ENCODE data around the gene SNAP29.
"Not testable (repeated sequence)": the region's sequence is repeated elsewhere in the genome, so short reads cannot be mapped to it uniquely, and the experiment has no call there.

SNAP29 gene

DNA sequence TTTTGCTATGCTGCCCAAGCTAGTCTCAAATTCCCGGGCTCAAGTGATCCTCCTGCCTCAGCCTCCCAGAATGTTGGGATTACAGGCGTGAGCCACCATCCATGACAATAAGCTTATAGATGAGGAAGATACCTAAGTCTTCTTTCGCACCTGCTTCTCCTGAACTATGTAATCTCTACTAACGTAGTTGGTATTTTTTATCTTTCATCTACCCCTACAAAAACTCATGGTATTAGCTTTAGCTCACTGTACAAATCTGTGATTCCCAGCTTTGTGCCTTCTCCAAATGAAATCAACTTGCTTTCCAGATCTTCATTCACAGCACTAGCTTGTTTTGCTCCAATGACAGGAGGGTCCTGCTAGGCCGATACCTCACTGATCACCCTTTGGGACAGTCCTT is 36.6 kb upstream of the SNAP29 start:
- Histone ChIP-seq H2AK5ac (ENCODE audit: low read depth, low read length) (no peak overlapping the region), H3K27ac (replicated peaks; ENCODE audit: low read length) (no peak overlapping the region), H3K23ac (ENCODE audit: low read depth, low read length, poor library complexity) (no peak overlapping the region), H2BK5ac (ENCODE audit: low read length) (no peak overlapping the region), H2BK15ac (ENCODE audit: low read length) (no peak overlapping the region), H3K9ac (ENCODE audit: low read depth, low read length, poor library complexity) (no peak overlapping the region), H3K36me3 (replicated peaks in 1 of 2; ENCODE audit: control insufficient read depth in 2 of 2, insufficient read depth in 2 of 2, low read length in 2 of 2) (peaks cover 6 to 70% of the 10 kb centered on the region in 2 donors), H3K27me3 (ENCODE audit: control insufficient read depth in 3 of 3, insufficient read depth in 3 of 3, low read depth in 1 of 3, low read length in 3 of 3) (no peaks in the 10 kb centered on the region), H3K79me1 (ENCODE audit: low read depth, low read length) (no peaks in the 10 kb centered on the region), H4K8ac (ENCODE audit: low read depth, low read length) (no peak overlapping the region), H3K4me1 (ENCODE audit: control insufficient read depth in 2 of 2, insufficient read depth in 1 of 2, low read depth in 1 of 2, low read length in 2 of 2) (no peaks in the 10 kb centered on the region), H3K14ac (ENCODE audit: low read length) (no peak overlapping the region), H3K18ac (ENCODE audit: low read length) (no peak overlapping the region), H4K91ac (ENCODE audit: low read depth, low read length, poor library complexity) (no peak overlapping the region), H3K9me3 (replicated peaks in 1 of 2; ENCODE audit: control insufficient read depth in 2 of 2, insufficient read depth in 1 of 2, low read depth in 1 of 2, low read length in 2 of 2) (no peaks in the 10 kb centered on the region), H3K4ac (ENCODE audit: low read length) (no peak overlapping the region), H3K4me2 (ENCODE audit: insufficient read depth, low read length, poor library complexity, severe bottlenecking) (no peak overlapping the region), H2AFZ (ENCODE audit: low read length) (no peak overlapping the region), H2BK120ac (ENCODE audit: low read depth, low read length) (no peak overlapping the region), H2BK12ac (ENCODE audit: low read length) (no peak overlapping the region), H3K4me3 (ENCODE audit: low read length in 2 of 2) (no peak overlapping the region)
- no peak for DNase-seq (ENCODE audit: low spot score)
- no CpG with 5 or more reads among the region's 5 CpGs for WGBS, 2 donors (ENCODE audit: extremely low coverage in 2 of 2, insufficient read length in 2 of 2, insufficient replicate concordance in 1 of 2)

DNA sequence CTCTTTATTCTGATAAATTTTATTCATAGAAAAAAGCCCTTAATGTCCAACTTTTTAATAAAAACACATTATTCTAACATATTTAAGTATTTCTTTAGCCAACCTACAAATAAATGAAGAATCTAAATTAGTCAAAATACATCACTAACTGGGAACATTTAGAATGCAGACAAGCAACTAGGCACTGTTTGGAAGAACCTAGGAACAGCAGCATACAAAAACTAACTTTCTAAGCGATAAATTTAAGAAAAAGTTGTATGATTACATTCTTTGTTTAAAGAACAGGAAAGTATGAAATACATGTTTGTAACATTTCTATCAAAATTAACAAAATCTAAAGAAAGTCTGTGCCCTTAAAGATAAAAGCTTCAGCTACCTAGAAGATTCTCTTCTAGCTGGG is 35.5 kb upstream of the SNAP29 start:
- Histone ChIP-seq H3K9ac (ENCODE audit: low read depth, low read length, poor library complexity) (no peak overlapping the region), H2AFZ (ENCODE audit: low read length) (no peak overlapping the region), H2BK120ac (ENCODE audit: low read depth, low read length) (no peak overlapping the region), H3K79me1 (ENCODE audit: low read depth, low read length) (no peaks in the 10 kb centered on the region), H3K27ac (replicated peaks; ENCODE audit: low read length) (no peak overlapping the region), H2BK15ac (ENCODE audit: low read length) (no peak overlapping the region), H3K18ac (ENCODE audit: low read length) (no peak overlapping the region), H3K4me2 (ENCODE audit: insufficient read depth, low read length, poor library complexity, severe bottlenecking) (no peak overlapping the region), H2AK5ac (ENCODE audit: low read depth, low read length) (no peak overlapping the region), H3K14ac (ENCODE audit: low read length) (no peak overlapping the region), H2BK12ac (ENCODE audit: low read length) (no peak overlapping the region), H2BK5ac (ENCODE audit: low read length) (no peak overlapping the region), H4K91ac (ENCODE audit: low read depth, low read length, poor library complexity) (no peak overlapping the region), H3K4me1 (ENCODE audit: control insufficient read depth in 2 of 2, insufficient read depth in 1 of 2, low read depth in 1 of 2, low read length in 2 of 2) (no peaks in the 10 kb centered on the region), H3K27me3 (ENCODE audit: control insufficient read depth in 3 of 3, insufficient read depth in 3 of 3, low read depth in 1 of 3, low read length in 3 of 3) (no peaks in the 10 kb centered on the region), H3K4me3 (ENCODE audit: low read length in 2 of 2) (no peak overlapping the region), H3K9me3 (replicated peaks in 1 of 2; ENCODE audit: control insufficient read depth in 2 of 2, insufficient read depth in 1 of 2, low read depth in 1 of 2, low read length in 2 of 2) (no peaks in the 10 kb centered on the region), H4K8ac (ENCODE audit: low read depth, low read length) (no peak overlapping the region), H3K4ac (ENCODE audit: low read length) (no peak overlapping the region), H3K23ac (ENCODE audit: low read depth, low read length, poor library complexity) (no peak overlapping the region), H3K36me3 (replicated peaks in 1 of 2; ENCODE audit: control insufficient read depth in 2 of 2, insufficient read depth in 2 of 2, low read length in 2 of 2) (peaks cover 6 to 66% of the 10 kb centered on the region in 2 donors)
- WGBS, 2 donors (ENCODE audit: extremely low coverage in 2 of 2, insufficient read length in 2 of 2, insufficient replicate concordance in 1 of 2), result no CpG with 5 or more reads among the region's 1 CpG
- DNase-seq (ENCODE audit: low spot score), result no peak

DNA sequence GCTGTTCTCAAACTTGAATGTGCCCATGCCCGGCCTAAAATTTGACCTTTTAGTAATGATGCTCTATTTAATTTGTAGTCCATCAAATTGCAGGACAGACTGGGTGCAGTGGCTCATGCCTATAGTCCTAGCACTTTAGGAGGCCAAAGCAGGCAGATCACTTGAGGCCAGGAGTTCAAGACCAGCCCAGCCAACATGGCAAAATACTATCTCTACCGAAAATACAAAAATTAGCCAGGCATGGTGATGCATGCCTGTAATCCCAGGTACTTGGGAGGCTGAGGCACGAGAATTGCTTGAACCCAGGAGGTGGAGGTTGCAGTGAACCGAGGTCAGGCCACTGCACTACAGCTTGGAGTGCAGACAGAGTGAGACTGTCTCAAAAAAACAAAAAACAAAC is 33.6 kb upstream of the SNAP29 start:
- H3K9me3 ChIP-seq (replicated peaks in 1 of 2; ENCODE audit: control insufficient read depth in 2 of 2, insufficient read depth in 1 of 2, low read depth in 1 of 2, low read length in 2 of 2); H2BK120ac ChIP-seq (ENCODE audit: low read depth, low read length); H3K27ac ChIP-seq (replicated peaks; ENCODE audit: low read length); DNase-seq (ENCODE audit: low spot score); H4K91ac ChIP-seq (ENCODE audit: low read depth, low read length, poor library complexity); H3K9ac ChIP-seq (ENCODE audit: low read depth, low read length, poor library complexity); H3K4me2 ChIP-seq (ENCODE audit: insufficient read depth, low read length, poor library complexity, severe bottlenecking); H2BK12ac ChIP-seq (ENCODE audit: low read length); H3K4ac ChIP-seq (ENCODE audit: low read length); H2AFZ ChIP-seq (ENCODE audit: low read length); H3K14ac ChIP-seq (ENCODE audit: low read length); H3K4me3 ChIP-seq (ENCODE audit: low read length in 2 of 2); H4K8ac ChIP-seq (ENCODE audit: low read depth, low read length); H3K4me1 ChIP-seq (ENCODE audit: control insufficient read depth in 2 of 2, insufficient read depth in 1 of 2, low read depth in 1 of 2, low read length in 2 of 2); H3K23ac ChIP-seq (ENCODE audit: low read depth, low read length, poor library complexity); H3K27me3 ChIP-seq (ENCODE audit: control insufficient read depth in 3 of 3, insufficient read depth in 3 of 3, low read depth in 1 of 3, low read length in 3 of 3); H2AK5ac ChIP-seq (ENCODE audit: low read depth, low read length); H2BK15ac ChIP-seq (ENCODE audit: low read length); H2BK5ac ChIP-seq (ENCODE audit: low read length); H3K18ac ChIP-seq (ENCODE audit: low read length); H3K79me1 ChIP-seq (ENCODE audit: low read depth, low read length): not testable (repeated sequence)
- WGBS, 2 donors (ENCODE audit: extremely low coverage in 2 of 2, insufficient read length in 2 of 2, insufficient replicate concordance in 1 of 2), result no CpG with 5 or more reads among the region's 4 CpGs
- H3K36me3 ChIP-seq (replicated peaks in 1 of 2; ENCODE audit: control insufficient read depth in 2 of 2, insufficient read depth in 2 of 2, low read length in 2 of 2), result peaks cover 5 to 63% of the 10 kb centered on the region in 2 donors

DNA sequence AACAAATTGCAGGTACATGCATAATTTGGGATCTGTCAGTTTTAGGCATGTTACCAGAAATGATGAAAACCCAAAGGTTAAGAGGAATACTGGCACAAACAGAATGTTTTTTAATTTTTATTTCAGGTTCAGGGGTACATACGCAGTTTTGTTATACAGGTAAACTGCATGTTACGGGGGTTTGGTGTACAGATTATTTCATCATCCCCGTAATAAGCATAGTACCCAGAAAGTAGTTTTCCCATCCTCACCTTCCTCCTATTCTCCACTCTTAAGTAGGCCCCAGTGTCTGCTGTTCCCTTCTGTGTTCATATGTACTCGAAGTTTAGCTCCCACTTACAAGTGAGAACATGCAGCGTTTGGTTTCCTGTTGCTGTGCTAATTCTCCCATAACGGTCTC is 33.2 kb upstream of the SNAP29 start:
- Histone ChIP-seq H2AFZ (ENCODE audit: low read length) (no peak overlapping the region), H3K9ac (ENCODE audit: low read depth, low read length, poor library complexity) (no peak overlapping the region), H3K36me3 (replicated peaks in 1 of 2; ENCODE audit: control insufficient read depth in 2 of 2, insufficient read depth in 2 of 2, low read length in 2 of 2) (peaks cover 4 to 63% of the 10 kb centered on the region in 2 donors), H3K79me1 (ENCODE audit: low read depth, low read length) (no peaks in the 10 kb centered on the region), H4K8ac (ENCODE audit: low read depth, low read length) (no peak overlapping the region), H2BK12ac (ENCODE audit: low read length) (no peak overlapping the region), H3K14ac (ENCODE audit: low read length) (no peak overlapping the region), H3K23ac (ENCODE audit: low read depth, low read length, poor library complexity) (no peak overlapping the region), H3K27me3 (ENCODE audit: control insufficient read depth in 3 of 3, insufficient read depth in 3 of 3, low read depth in 1 of 3, low read length in 3 of 3) (no peaks in the 10 kb centered on the region), H3K4me2 (ENCODE audit: insufficient read depth, low read length, poor library complexity, severe bottlenecking) (no peak overlapping the region), H3K4me3 (ENCODE audit: low read length in 2 of 2) (no peak overlapping the region), H2BK15ac (ENCODE audit: low read length) (no peak overlapping the region), H4K91ac (ENCODE audit: low read depth, low read length, poor library complexity) (no peak overlapping the region), H3K4me1 (ENCODE audit: control insufficient read depth in 2 of 2, insufficient read depth in 1 of 2, low read depth in 1 of 2, low read length in 2 of 2) (no peaks in the 10 kb centered on the region), H3K9me3 (replicated peaks in 1 of 2; ENCODE audit: control insufficient read depth in 2 of 2, insufficient read depth in 1 of 2, low read depth in 1 of 2, low read length in 2 of 2) (peaks cover 0 to 4% of the 10 kb centered on the region in 2 donors), H2AK5ac (ENCODE audit: low read depth, low read length) (no peak overlapping the region), H2BK120ac (ENCODE audit: low read depth, low read length) (no peak overlapping the region), H3K18ac (ENCODE audit: low read length) (no peak overlapping the region), H2BK5ac (ENCODE audit: low read length) (no peak overlapping the region), H3K4ac (ENCODE audit: low read length) (no peak overlapping the region), H3K27ac (replicated peaks; ENCODE audit: low read length) (no peak overlapping the region)
- no peak for DNase-seq (ENCODE audit: low spot score)
- WGBS, 2 donors (ENCODE audit: extremely low coverage in 2 of 2, insufficient read length in 2 of 2, insufficient replicate concordance in 1 of 2), result no CpG with 5 or more reads among the region's 6 CpGs

Data from neuronal stem cell (in vitro differentiated cells).